ENCODE results near the gene PSMB7.

The PSMB7 gene

DNA sequence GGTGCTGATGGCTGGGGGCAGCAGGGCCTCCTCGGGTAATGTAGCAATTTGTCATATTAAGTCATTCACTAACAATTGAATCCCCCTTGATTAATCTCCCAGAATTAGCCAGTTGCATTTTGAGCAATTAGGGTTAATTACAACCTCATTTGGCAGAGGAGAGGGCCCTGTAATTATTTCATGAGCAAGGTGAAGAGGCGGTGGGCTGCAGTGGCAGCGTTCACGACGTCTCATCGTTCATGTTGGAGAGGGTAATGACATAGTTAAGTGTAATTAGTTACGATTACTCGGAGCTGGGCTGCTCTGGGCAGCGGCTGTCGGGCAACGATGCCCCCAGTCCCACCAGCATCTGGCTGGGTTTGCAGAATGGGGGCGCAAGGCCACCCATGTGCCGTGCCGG lies 111.5 kb downstream of the PSMB7 start:
- no peak for DNase-seq
